Mucosa of gallbladder (tissue), 1 donor: ENCODE measurements around the gene NSUN3. TPM values are rescaled to one million over a fixed set of nuclear protein-coding genes. Genes with fewer than 3 reads are reported as not detected.

ENCODE experiments used
- total RNA-seq: library from RNA; stranded (reverse); gene quantifications from one replicate; pipeline ENCODE4 v1.2.1, GENCODE V29; 2021
- donor health status: DM: no; HTN: no; CAD: no.

Gene NSUN3
- total RNA-seq, 1 donor from 2014 or later: 14.2 TPM

Other genes with a start within 250 kb of the NSUN3 start
- 39.0 TPM for gene PROS1, start 89.2 kb upstream of the NSUN3 start, total RNA-seq
- 16.3 TPM for gene ARL13B, start 82.9 kb upstream of the NSUN3 start, total RNA-seq
- gene STX19, start 34.5 kb upstream of the NSUN3 start, total RNA-seq: 4.7 TPM
- gene DHFR2, start 145 bp upstream of the NSUN3 start, total RNA-seq: 8.5 TPM